ENCODE data around the gene TNIK. TPM values are rescaled to one million over a fixed set of nuclear protein-coding genes. Genes with fewer than 3 reads are reported as not detected.

The TNIK gene
- polyA plus RNA-seq, 1 donor from 2014 or later = 19.3 TPM

- H3K36me3 ChIP-seq (ENCODE audit: insufficient read depth, low read length) = peaks cover 7% of the 10 kb centered on the region
- H3K9me3 ChIP-seq (ENCODE audit: low read length) = peaks cover 5% of the 10 kb centered on the region
- H3K27ac ChIP-seq (ENCODE audit: low read length) = no peak overlapping the region
- no peaks in the 10 kb centered on the region for H4K20me1 ChIP-seq (ENCODE audit: insufficient read depth)
- H3K9me2 ChIP-seq (ENCODE audit: insufficient read depth, low read length) = no peaks in the 10 kb centered on the region
- H3K4me2 ChIP-seq (ENCODE audit: low read length) = no peak overlapping the region
- no peaks in the 10 kb centered on the region for H3K27me3 ChIP-seq (ENCODE audit: insufficient read depth, low read depth, low read length)
- no peak overlapping the region for H3K4me3 ChIP-seq (ENCODE audit: low read length)
- H2AFZ ChIP-seq (ENCODE audit: low read depth, low read length) = no peak overlapping the region
- TF ChIP-seq MXI1 (conservative IDR thresholded peaks at IDR 0.05; ENCODE audit: poor library complexity, severe bottlenecking) (no peak), SMC3 (conservative IDR thresholded peaks at IDR 0.05; ENCODE audit: poor library complexity) (no peak), REST (IDR thresholded peaks at IDR 0.05; ENCODE audit: borderline replicate concordance) (no peak), RAD21 (conservative IDR thresholded peaks at IDR 0.05) (no peak), POLR2AphosphoS5 (IDR thresholded peaks at IDR 0.05) (no peak), EZH2 (IDR thresholded peaks at IDR 0.05; ENCODE audit: borderline replicate concordance, insufficient read depth, low read length, poor library complexity, severe bottlenecking) (no peak), CTCF (IDR thresholded peaks at IDR 0.05; ENCODE audit: poor library complexity, severe bottlenecking) (no peak), EP300 (conservative IDR thresholded peaks at IDR 0.05; ENCODE audit: poor library complexity, severe bottlenecking) (no peak), TAF1 (IDR thresholded peaks at IDR 0.05; ENCODE audit: low read depth) (no peak)
- H3F3A ChIP-seq (ENCODE audit: insufficient read depth, low read length, poor library complexity, severe bottlenecking) = no peaks in the 10 kb centered on the region
- no peaks in the 10 kb centered on the region for H3K79me2 ChIP-seq (replicated peaks; ENCODE audit: insufficient read depth, low read length)
- no peak overlapping the region for H3K9ac ChIP-seq (ENCODE audit: low read length)
These were observed 300.4 kb downstream of the TNIK start for GRCh38 chr3:171159822-171160157.

GRCh38 chr3:171159024-171159821 lies 301.0 kb downstream of the TNIK start:
- Histone ChIP-seq H3K9me3 (ENCODE audit: low read length) (peaks cover 5% of the 10 kb centered on the region), H3K4me2 (ENCODE audit: low read length) (no peak overlapping the region), H3K9ac (ENCODE audit: low read length) (no peak overlapping the region), H3K4me3 (ENCODE audit: low read length) (no peak overlapping the region), H3K79me2 (replicated peaks; ENCODE audit: insufficient read depth, low read length) (no peaks in the 10 kb centered on the region), H3K9me2 (ENCODE audit: insufficient read depth, low read length) (no peaks in the 10 kb centered on the region), H3K27ac (ENCODE audit: low read length) (no peak overlapping the region), H3K36me3 (ENCODE audit: insufficient read depth, low read length) (peaks cover 7% of the 10 kb centered on the region), H3K27me3 (ENCODE audit: insufficient read depth, low read depth, low read length) (no peaks in the 10 kb centered on the region), H3F3A (ENCODE audit: insufficient read depth, low read length, poor library complexity, severe bottlenecking) (no peaks in the 10 kb centered on the region), H4K20me1 (ENCODE audit: insufficient read depth) (no peaks in the 10 kb centered on the region), H2AFZ (ENCODE audit: low read depth, low read length) (no peak overlapping the region)
- TF ChIP-seq EP300 (conservative IDR thresholded peaks at IDR 0.05; ENCODE audit: poor library complexity, severe bottlenecking) = no peak
- no peak for TF ChIP-seq TAF1 (IDR thresholded peaks at IDR 0.05; ENCODE audit: low read depth)
- TF ChIP-seq CTCF (IDR thresholded peaks at IDR 0.05; ENCODE audit: poor library complexity, severe bottlenecking) = no peak
- no peak for TF ChIP-seq MXI1 (conservative IDR thresholded peaks at IDR 0.05; ENCODE audit: poor library complexity, severe bottlenecking)
- TF ChIP-seq EZH2 (IDR thresholded peaks at IDR 0.05; ENCODE audit: borderline replicate concordance, insufficient read depth, low read length, poor library complexity, severe bottlenecking) = no peak
- no peak for TF ChIP-seq RAD21 (conservative IDR thresholded peaks at IDR 0.05)
- TF ChIP-seq REST (IDR thresholded peaks at IDR 0.05; ENCODE audit: borderline replicate concordance) = no peak
- no peak for TF ChIP-seq POLR2AphosphoS5 (IDR thresholded peaks at IDR 0.05)
- no peak for TF ChIP-seq SMC3 (conservative IDR thresholded peaks at IDR 0.05; ENCODE audit: poor library complexity)
